GM21619 (cell line): ENCODE data around the gene PHKG1.
"Not testable (repeated sequence)": the region's sequence is repeated elsewhere in the genome, so short reads cannot be mapped to it uniquely, and the experiment has no call there.

Source experiments
- ATAC-seq: cut with Tn5 transposase; IDR thresholded peaks from one replicate; pipeline ENCODE4 v1.9.1; 2021; ENCODE audit not compliant: unreplicated experiment

Gene PHKG1

DNA sequence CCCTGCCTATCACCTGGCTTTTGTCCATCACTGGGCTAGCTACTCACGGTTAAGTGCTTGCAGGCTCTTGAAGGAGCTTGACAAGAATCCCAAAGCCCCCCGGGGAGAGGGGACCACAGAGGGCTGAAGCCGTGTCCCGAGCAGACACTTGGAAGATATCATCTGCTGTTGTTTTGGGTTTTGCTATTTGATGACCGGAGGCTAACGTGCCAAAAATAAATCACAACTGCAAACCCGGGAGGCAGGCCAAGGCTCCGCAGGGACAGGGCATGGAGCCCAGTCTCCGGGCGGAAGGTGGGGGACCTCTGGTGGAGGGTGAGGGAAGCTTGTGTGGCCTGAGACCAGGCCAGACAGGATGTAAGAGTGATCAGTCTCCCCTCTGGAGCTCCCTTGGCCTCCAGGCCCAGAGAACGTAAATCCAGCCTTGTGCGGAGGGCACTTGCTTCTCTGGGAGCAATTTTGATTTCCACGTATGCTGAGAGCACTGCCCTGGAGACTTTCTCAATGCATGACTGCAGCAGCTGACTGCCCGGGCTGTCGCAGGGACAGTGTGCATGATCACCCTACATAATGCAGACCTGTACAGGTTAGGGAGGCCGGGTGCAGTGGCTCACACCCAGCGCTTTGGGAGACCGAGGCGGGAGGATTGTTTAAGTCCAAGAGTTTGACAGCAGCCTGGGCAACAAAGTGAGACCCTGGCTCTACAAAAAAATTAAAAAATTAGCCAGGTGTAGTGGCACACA is at the start of gene PHKG1:
Gene PHKG1 (minus strand): TSS at position 164 of the 743 bp plus-strand sequence. CDS start 4,011 bp downstream, outside the sequence.
- ATAC-seq, result no peak

GRCh38 chr7:56131062-56131461 is 38.3 kb upstream of the PHKG1 start:
- not testable (repeated sequence) for ATAC-seq

- no peak for ATAC-seq
Observed at GRCh38 chr7:56127241-56127975, 34.7 kb upstream of the PHKG1 start.

- ATAC-seq, result no peak
Observed at GRCh38 chr7:56125831-56126230, 33.1 kb upstream of the PHKG1 start.

- ATAC-seq, result no peak
Observed at GRCh38 chr7:56124981-56125380, 32.2 kb upstream of the PHKG1 start.

GRCh38 chr7:56121440-56121839 is 28.7 kb upstream of the PHKG1 start:
- no peak for ATAC-seq

- ATAC-seq, result no peak
Observed at GRCh38 chr7:56115852-56116538, 23.2 kb upstream of the PHKG1 start, which contains the start of gene NUPR2. TSS of gene NUPR2 (minus strand) at chr7:56116417. CDS start at chr7:56116314, 103 bp downstream.

GRCh38 chr7:56112244-56112643 is 19.5 kb upstream of the PHKG1 start:
- not testable (repeated sequence) for ATAC-seq

DNA sequence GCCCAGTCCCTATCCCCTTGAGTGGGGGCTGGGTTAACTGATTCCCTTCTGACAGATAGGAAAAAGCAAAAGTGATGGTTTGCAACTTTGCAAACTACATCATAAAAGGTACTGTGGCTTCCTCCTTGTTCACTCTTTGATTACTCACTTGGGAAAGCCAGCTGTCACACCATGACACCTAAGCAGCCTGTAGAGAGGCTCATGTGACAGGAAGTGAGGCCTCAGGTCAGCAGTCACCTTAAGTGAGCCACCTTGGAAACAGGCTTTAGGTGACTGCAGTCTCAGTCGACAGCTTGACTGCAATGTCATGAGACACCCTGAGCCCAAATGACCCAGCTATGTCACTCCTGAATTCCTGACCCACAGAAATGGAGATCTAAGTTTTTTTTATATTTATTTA is 17.9 kb upstream of the PHKG1 start:
- no peak for ATAC-seq

DNA sequence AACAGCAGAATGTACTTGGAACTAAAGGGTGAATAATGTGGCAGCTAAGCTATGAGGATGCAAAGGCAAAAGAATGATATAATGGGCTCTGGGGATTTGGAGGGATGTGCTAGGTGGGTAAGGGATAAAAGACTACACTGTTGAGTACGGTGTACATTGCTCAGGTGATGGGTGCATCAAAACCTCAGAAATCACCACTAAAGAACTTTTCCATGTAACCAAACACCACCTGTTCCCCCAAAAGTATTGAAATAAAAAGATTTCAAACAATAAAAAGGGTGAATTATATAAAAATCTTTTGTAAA is 15.2 kb upstream of the PHKG1 start:
- ATAC-seq, result no peak

DNA sequence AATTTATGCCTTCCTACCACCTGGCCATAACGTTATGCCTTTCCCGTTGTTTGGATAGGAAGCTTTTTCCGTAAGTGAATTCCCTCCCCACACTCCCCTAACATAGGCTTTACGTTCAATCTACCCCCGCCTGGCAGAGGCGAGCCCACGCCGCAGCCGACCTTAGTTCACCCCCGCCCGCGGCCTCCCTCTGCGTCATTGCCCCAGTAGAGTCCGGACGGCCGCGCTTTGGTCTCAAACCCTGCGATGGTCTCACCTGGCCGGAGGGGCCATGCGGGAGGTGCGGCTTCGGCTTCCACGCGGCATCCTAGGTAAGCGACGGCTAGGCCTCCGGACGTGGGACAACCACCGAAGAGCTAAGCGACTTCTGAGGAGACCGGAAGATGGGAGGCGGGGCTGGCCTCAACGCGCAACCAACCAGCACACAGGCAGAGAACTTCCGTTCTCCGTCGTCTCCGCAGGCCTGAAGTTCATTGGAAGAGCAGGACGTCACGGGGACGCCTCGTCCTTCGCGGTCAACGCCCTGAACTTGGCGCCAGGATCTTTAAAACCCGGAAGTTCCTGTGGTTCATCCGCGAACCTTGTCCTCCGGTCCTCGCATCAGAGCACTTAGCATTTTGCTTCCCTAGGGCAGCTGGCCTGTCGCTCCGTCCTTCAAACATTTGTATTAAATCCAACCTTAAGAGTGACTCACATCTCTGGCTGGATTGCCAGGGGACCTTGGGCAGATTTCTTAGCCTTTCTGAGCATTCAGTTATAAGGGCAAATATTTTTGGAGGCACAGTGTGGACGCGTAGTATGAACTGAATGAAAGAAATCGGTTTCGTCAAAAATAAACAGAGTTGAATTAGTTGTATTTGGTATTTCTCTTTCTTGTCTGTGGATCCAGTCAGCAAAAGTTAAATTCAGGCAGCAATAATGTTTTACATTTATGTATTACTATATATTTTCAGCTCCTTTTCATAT is 13.6 kb upstream of the PHKG1 start, which contains the start of gene CHCHD2:
Gene CHCHD2 (minus strand): TSS at position 369 of the 966 bp plus-strand sequence. CDS start 63 bp downstream, at position 306.
- peak; percentile 99 for ATAC-seq

GRCh38 chr7:56105508-56105907 is 12.8 kb upstream of the PHKG1 start:
- ATAC-seq, result no peak

GRCh38 chr7:56104138-56104537 is 11.4 kb upstream of the PHKG1 start:
- ATAC-seq, result not testable (repeated sequence)

- ATAC-seq, result no peak
Observed at GRCh38 chr7:56099653-56100052, 6.9 kb upstream of the PHKG1 start.

- not testable (repeated sequence) for ATAC-seq
Observed at GRCh38 chr7:56098187-56099008, 5.6 kb upstream of the PHKG1 start.

DNA sequence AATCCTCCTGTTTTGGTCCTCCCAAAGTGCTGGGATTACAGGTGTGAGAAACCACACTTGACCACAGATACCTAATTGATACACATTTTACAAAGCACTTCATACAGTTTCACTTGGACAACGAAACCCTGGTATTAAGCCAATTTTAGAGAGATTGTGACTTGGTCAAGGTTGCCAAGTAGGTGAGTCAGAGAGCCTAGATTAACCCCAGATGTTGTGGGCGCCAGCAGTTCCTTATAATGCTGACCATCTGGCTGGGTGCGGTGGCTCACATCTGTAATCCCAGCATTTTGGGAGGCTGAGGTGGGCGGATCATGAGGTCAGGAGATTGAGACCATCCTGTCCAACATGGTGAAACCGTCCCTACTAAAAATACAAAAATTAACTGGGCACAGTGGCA is 4.9 kb upstream of the PHKG1 start:
- no peak for ATAC-seq

DNA sequence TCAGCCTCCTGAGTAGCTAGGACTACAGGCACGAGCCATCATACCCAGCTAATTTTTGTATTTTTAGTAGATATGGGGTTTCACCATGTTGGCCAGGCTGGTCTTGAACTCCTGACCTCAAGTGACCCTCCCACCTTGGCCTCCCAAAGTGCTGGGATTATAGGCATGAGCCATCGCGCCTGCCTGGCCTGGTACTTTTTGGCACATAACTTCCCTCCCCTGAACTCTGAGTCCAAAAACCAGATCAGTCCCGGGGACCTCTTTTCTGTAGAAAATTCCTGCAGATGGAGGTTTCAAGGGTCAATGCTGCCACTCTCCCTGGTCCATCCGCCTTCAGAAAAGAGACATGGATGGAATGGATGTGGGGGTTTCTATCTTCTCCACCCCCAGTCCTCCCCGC is 364 bp downstream of the PHKG1 start:
- ATAC-seq, result not testable (repeated sequence)

DNA sequence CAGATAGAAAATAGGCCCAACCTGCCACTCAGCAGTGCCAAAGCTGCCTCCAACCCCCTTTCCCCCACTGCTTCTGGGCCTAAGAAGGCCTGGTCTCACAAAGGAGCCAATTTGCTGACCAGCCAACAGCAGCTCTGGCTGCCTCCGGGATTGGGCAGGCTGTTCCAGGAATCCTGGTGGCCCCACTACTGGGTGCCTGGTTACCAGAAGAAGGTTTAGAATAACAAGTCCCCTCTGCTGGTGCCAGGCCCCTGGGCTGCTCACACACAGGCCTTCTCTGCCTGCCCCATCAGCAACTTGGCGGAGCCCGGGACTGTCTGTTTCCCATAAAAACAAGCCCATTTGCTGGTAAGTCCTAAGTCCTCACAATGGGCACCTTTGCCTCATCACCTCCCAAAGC is 1.2 kb downstream of the PHKG1 start:
- ATAC-seq, result no peak

DNA sequence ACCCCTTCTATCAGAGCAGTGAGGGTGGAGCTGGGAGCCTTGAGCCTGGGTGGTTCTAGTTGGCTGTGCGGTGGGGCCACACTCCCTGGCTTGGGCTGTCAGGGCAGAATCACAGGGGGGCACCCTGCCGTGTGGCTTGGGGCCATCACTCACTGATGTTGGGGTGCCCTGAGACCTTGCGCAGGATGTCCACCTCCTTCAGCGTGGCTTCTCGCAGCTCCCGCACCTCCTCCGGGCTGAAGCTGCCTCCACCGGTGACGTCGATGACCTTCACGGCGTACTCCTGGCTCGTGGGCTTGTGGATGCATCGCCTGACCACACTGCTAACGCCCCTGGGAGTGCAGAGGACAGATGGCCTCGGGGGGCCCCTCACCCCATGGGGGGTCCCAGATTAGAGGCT is 5.3 kb downstream of the PHKG1 start:
- no peak for ATAC-seq

DNA sequence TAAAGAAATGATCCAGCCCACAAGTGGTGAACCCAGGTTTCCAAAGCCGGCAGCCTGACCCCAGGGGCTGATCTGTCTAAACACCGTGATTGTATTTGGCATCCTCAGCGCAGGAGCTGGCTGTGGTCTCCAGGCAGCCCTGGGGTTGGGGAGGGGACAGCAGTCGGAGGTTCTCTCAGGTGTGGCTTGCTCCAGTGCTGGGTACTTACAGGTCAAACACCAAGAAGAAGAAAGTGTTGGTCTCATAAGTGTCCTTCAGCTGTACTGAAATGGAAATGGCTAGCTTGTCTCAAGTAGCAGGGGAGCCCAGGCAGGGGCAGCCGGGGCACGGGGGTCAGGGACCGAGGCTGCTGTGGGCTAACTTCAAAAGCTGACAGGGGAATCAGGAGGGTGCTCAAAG is 6.0 kb downstream of the PHKG1 start:
- no peak for ATAC-seq
